Vagina (tissue), 2 donors: ENCODE results near the gene PTGIS. TPM values are rescaled to one million over a fixed set of nuclear protein-coding genes. Genes with fewer than 3 reads are reported as not detected.

Source experiments
- DNase-seq, 2 donors: peaks; one replicate each; pipeline ENCODE4 v3.0.0-alpha.2; 2017; ENCODE audit errors: extremely low spot score in 2 of 2
- H3K27ac ChIP-seq: fragments of 200-600 bp; sonication (generic); one replicate; pipeline ENCODE4 v1.5.1; 2019
- H3K27me3 ChIP-seq: fragments of 200-600 bp; sonication (generic); one replicate; pipeline ENCODE4 v1.5.1; 2019
- H3K36me3 ChIP-seq, 2 donors: fragments of 200-600 bp; sonication (generic); one replicate each; pipeline ENCODE4 v1.5.1; 2017 to 2019
- H3K4me1 ChIP-seq: fragments of 200-600 bp; sonication (generic); one replicate; pipeline ENCODE4 v1.5.1; 2019
- H3K4me3 ChIP-seq, 2 donors: fragments of 200-600 bp; sonication (generic); 1 replicate in 1 of 2; 2 replicates in 1 of 2; pipeline ENCODE4 v1.5.1; 2016 to 2019
- H3K9me3 ChIP-seq: fragments of 200-600 bp; sonication (generic); one replicate; pipeline ENCODE4 v1.5.1; 2019
- CTCF ChIP-seq, 3 experiments: fragments of 450-650 bp in 2 of 3; fragments of 200-600 bp in 1 of 3; sonication (generic) in 1 of 3; IDR thresholded peaks; one replicate each; pipeline ENCODE4 v1.5.1; 2017 to 2019; ENCODE audit warnings: antibody characterized with exemption in 3 of 3, mild to moderate bottlenecking in 2 of 3, moderate library complexity in 2 of 3
- POLR2A ChIP-seq, 2 donors: fragments of 450-650 bp; IDR thresholded peaks; one replicate each; pipeline ENCODE4 v1.6.1; 2017; ENCODE audit warnings: antibody characterized with exemption in 2 of 2, mild to moderate bottlenecking in 2 of 2, moderate library complexity in 2 of 2
- POLR2AphosphoS5 ChIP-seq, 2 donors: sonication (generic); formaldehyde crosslinking; IDR thresholded peaks; one replicate each; pipeline ENCODE4 v1.9.0; 2017; ENCODE audit warnings: antibody characterized with exemption in 2 of 2, mild to moderate bottlenecking in 2 of 2, low read depth in 1 of 2; ENCODE audit not compliant: insufficient read depth in 1 of 2
- intact Hi-C: fragments of 100-400 bp; cut with DNase I; formaldehyde crosslinking; loops from one replicate; pipeline ENCODE4 v1.15.1; 2023
- total RNA-seq: library from RNA; depleted of rRNA; stranded (reverse); fragments of >200 nt; gene quantifications from one replicate; pipeline ENCODE4 v1.2.3, GENCODE V29; 2016

The PTGIS gene
- total RNA-seq, 1 donor from 2014 or later, result 51.1 TPM

DNA sequence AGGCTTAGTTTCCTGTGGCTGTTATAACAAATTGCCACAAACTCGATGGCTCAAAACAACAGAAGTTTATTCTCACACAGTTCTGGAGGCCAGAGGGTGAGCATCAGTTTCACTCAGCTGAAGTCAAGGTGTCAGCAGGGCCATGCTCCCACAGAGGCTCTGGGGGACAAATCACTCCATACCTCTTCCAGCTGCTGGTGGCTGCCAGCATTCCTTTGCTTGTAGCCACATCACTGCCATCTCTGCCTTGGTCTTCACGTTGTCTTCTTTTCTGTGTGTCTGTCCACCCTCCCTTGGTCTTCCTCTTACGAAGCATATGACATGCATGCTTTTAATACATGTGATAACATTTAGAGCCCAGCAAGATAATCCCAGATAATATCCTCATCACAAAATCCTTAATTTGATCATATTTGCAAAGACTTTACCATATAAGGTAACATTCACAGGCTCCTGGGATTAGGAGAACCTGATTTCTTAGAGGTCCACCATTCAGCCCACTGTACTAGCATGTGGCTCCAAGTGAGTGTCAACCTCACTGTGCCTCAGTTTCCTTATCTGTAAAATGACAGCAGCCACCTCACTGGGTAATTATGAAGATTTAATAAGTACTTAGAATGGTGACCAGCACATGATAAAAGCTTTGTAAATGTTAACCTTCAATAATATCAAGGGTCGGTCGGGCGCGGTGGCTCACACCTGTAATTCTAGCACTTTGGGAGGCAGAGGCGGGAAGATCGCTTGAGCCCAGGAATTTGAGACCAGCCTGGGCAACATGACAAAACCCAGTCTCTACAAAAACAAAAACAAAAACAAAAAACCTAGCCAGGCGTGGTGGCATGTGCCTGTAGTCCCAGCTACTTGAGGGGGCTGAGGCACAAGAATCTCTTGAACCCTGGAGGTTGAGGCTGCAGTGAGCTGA, 14.7 kb upstream of the PTGIS start:
- Histone ChIP-seq H3K9me3 (peaks cover 3% of the 10 kb centered on the region), H3K27me3 (no peaks in the 10 kb centered on the region), H3K4me3 (no peak overlapping the region), H3K4me1 (peaks cover 52% of the 10 kb centered on the region), H3K36me3 (no peaks in the 10 kb centered on the region), H3K27ac (peak overlapping the region; percentile 10)
- intact Hi-C loops, result no loop called here
- TF ChIP-seq CTCF (IDR thresholded peaks at IDR 0.05), result no peak
- no peak for TF ChIP-seq POLR2AphosphoS5 (IDR thresholded peaks at IDR 0.05; ENCODE audit: insufficient read depth in 1 of 2, low read depth in 1 of 2)
- TF ChIP-seq POLR2A (IDR thresholded peaks at IDR 0.05), result no peak
- DNase-seq, result no peak

GRCh38 chr20:49581482-49581881, 13.5 kb upstream of the PTGIS start:
- H3K27me3 ChIP-seq, result no peaks in the 10 kb centered on the region
- intact Hi-C loops, result no loop called here
- peaks cover 3% of the 10 kb centered on the region for H3K9me3 ChIP-seq
- H3K36me3 ChIP-seq, result no peaks in the 10 kb centered on the region
- TF ChIP-seq POLR2AphosphoS5 (IDR thresholded peaks at IDR 0.05; ENCODE audit: insufficient read depth in 1 of 2, low read depth in 1 of 2), result no peak
- no peak for TF ChIP-seq POLR2A (IDR thresholded peaks at IDR 0.05)
- TF ChIP-seq CTCF (IDR thresholded peaks at IDR 0.05), result no peak
- no peak for DNase-seq
- peak overlapping the region; percentile 47 for H3K27ac ChIP-seq
- no peak overlapping the region for H3K4me3 ChIP-seq
- peaks cover 47% of the 10 kb centered on the region for H3K4me1 ChIP-seq

- H3K9me3 ChIP-seq, result peaks cover 3% of the 10 kb centered on the region
- no peaks in the 10 kb centered on the region for H3K36me3 ChIP-seq
- H3K4me3 ChIP-seq, result no peak overlapping the region
- no peak for TF ChIP-seq POLR2A (IDR thresholded peaks at IDR 0.05)
- H3K27ac ChIP-seq, result peak overlapping the region; percentile 47
- no peak for DNase-seq
- no peaks in the 10 kb centered on the region for H3K27me3 ChIP-seq
- H3K4me1 ChIP-seq, result peaks cover 41% of the 10 kb centered on the region
- intact Hi-C loops, result no loop called here
Observed at GRCh38 chr20:49580813-49581174, 12.9 kb upstream of the PTGIS start.

DNA sequence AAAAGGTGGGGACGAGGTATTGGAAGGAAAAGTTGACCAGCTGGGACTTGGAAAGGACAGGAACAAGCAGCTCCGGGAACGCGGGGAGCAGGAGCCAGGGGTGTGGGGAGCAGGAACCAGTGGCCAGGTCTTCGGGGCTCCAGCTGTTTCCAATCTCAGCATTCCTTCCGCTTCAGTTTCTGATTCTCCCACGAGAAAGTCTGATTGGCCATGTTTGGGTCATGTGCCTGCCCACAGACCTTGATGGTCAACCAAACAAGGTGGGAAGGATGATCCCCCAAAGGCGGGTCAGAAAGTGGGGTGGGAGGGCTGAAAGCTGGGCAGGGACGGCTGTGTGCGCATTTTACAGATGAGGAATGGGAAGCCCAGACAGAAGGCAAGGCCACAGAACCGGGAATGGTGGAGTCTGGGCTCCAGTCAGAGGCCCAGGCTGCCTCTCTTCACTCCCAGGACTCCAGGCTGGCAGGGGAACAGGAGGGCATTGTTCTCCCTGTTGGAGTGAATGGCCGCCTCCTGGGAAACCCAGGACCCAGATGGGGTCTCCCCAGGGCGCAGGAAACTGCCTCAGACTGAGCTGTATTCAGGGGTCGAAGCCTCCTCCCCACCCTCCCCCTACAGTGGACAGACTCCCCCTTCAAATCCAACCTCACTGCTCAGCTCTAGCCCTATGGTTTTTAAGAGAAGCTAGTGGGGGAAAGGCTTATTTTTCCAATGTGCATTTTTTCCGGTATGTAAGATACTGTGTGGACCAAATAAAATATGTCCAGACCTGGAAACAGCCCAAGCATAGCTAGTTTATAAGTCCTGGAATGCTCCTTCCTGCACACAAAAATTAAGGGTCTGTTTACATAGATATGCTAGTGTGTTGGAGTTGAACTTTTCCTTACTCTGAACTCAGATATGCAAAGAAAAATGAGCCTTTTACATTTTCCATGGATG, 12.2 kb upstream of the PTGIS start:
- H3K27ac ChIP-seq, result peak overlapping the region; percentile 47
- intact Hi-C loops, result no loop called here
- peaks cover 34% of the 10 kb centered on the region for H3K4me1 ChIP-seq
- H3K4me3 ChIP-seq, result no peak overlapping the region
- no peak for DNase-seq
- no peaks in the 10 kb centered on the region for H3K27me3 ChIP-seq
- peaks cover 3% of the 10 kb centered on the region for H3K9me3 ChIP-seq
- no peaks in the 10 kb centered on the region for H3K36me3 ChIP-seq
- TF ChIP-seq POLR2A (IDR thresholded peaks at IDR 0.05) (no peak), POLR2AphosphoS5 (IDR thresholded peaks at IDR 0.05; ENCODE audit: insufficient read depth in 1 of 2, low read depth in 1 of 2) (no peak), CTCF (IDR thresholded peaks at IDR 0.05) (no peak)

GRCh38 chr20:49579195-49579594, 11.3 kb upstream of the PTGIS start:
- no peak for DNase-seq
- no peak for TF ChIP-seq CTCF (IDR thresholded peaks at IDR 0.05)
- TF ChIP-seq POLR2AphosphoS5 (IDR thresholded peaks at IDR 0.05; ENCODE audit: insufficient read depth in 1 of 2, low read depth in 1 of 2), result no peak
- no peak for TF ChIP-seq POLR2A (IDR thresholded peaks at IDR 0.05)
- Histone ChIP-seq H3K36me3 (no peaks in the 10 kb centered on the region), H3K4me1 (peaks cover 25% of the 10 kb centered on the region), H3K4me3 (no peak overlapping the region), H3K27ac (peak overlapping the region; percentile 47), H3K27me3 (no peaks in the 10 kb centered on the region), H3K9me3 (peaks cover 3% of the 10 kb centered on the region)
- intact Hi-C loops, result no loop called here
